SK-N-MC (cell line): ENCODE measurements around the gene SMARCC1.

Source experiments
- EZH2 ChIP-seq: fragments of 200-600 bp; sonication (generic); IDR thresholded peaks from one replicate; pipeline ENCODE4 v1.6.1; 2017; ENCODE audit warnings: antibody characterized with exemption
- POLR2AphosphoS5 ChIP-seq: IDR thresholded peaks from 2 replicates; pipeline ENCODE4 v1.6.1; 2012; ENCODE audit warnings: mild to moderate bottlenecking, low read depth, low read length, borderline replicate concordance

DNA sequence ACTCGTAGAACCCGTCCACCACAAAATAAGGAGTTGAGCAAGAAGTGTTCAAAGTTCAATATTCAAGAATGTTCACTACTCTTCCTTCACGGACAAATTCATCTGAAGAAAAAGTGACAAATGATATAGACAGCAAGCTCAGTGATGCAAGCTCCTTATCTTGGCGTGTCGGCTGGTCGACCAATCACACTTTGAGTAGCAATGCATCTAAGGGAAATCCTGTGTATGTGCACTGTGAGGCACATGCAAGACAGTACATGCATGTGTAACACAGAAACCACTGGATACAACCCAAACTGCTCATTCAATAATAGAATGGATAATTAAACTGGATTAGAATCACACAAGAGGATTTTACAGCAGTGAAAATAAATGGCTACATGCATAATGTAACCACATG, 138.6 kb downstream of the SMARCC1 start:
- TF ChIP-seq EZH2 (no peak), POLR2AphosphoS5 (no peak)
